ENCODE results near the gene ZNF100. TPM values are rescaled to one million over a fixed set of nuclear protein-coding genes. Genes with fewer than 3 reads are reported as not detected.
"Not testable (repeated sequence)": the region's sequence is repeated elsewhere in the genome, so short reads cannot be mapped to it uniquely, and the experiment has no call there.

ZNF100 gene
- total RNA-seq, 2 experiments from 2014 or later: 23.4 to 28.2 TPM

GRCh38 chr19:21740559-21740958, 26.8 kb downstream of the ZNF100 start:
- no peak overlapping the region for H3K27ac Mint-ChIP-seq
- peaks cover 80% of the 10 kb centered on the region for H3K36me3 Mint-ChIP-seq
- H3K4me3 Mint-ChIP-seq: no peak overlapping the region
- peaks cover 21% of the 10 kb centered on the region for H3K9me3 Mint-ChIP-seq
- H3K27me3 Mint-ChIP-seq: no peaks in the 10 kb centered on the region
- no peaks in the 10 kb centered on the region for H3K4me1 Mint-ChIP-seq
- no peak for DNase-seq

- not testable (repeated sequence) for H3K27ac Mint-ChIP-seq, H3K27me3 Mint-ChIP-seq, DNase-seq, H3K4me1 Mint-ChIP-seq, H3K4me3 Mint-ChIP-seq
- H3K36me3 Mint-ChIP-seq: peaks cover 66% of the 10 kb centered on the region
- H3K9me3 Mint-ChIP-seq: peaks cover 37% of the 10 kb centered on the region
These were observed 40.2 kb downstream of the ZNF100 start for GRCh38 chr19:21726942-21727747.

- Mint-ChIP-seq H3K27ac (no peak overlapping the region), H3K27me3 (no peaks in the 10 kb centered on the region), H3K4me1 (no peaks in the 10 kb centered on the region), H3K36me3 (no peaks in the 10 kb centered on the region), H3K9me3 (peaks cover 9% of the 10 kb centered on the region), H3K4me3 (no peak overlapping the region)
- DNase-seq: no peak
These were observed 53.6 kb downstream of the ZNF100 start for GRCh38 chr19:21713761-21714160.

GRCh38 chr19:21709464-21709863, 57.9 kb downstream of the ZNF100 start:
- Mint-ChIP-seq H3K27me3 (no peaks in the 10 kb centered on the region), H3K36me3 (no peaks in the 10 kb centered on the region), H3K4me1 (no peaks in the 10 kb centered on the region), H3K4me3 (no peak overlapping the region), H3K27ac (no peak overlapping the region), H3K9me3 (peaks cover 3% of the 10 kb centered on the region)
- no peak for DNase-seq

GRCh38 chr19:21707878-21708277, 59.5 kb downstream of the ZNF100 start:
- H3K27ac Mint-ChIP-seq, H3K4me1 Mint-ChIP-seq, DNase-seq, H3K36me3 Mint-ChIP-seq, H3K4me3 Mint-ChIP-seq, H3K9me3 Mint-ChIP-seq, H3K27me3 Mint-ChIP-seq: not testable (repeated sequence)

GRCh38 chr19:21707065-21707464, 60.3 kb downstream of the ZNF100 start:
- H3K4me3 Mint-ChIP-seq: no peak overlapping the region
- H3K9me3 Mint-ChIP-seq: no peaks in the 10 kb centered on the region
- H3K36me3 Mint-ChIP-seq: no peaks in the 10 kb centered on the region
- DNase-seq: no peak
- H3K4me1 Mint-ChIP-seq: no peaks in the 10 kb centered on the region
- no peaks in the 10 kb centered on the region for H3K27me3 Mint-ChIP-seq
- H3K27ac Mint-ChIP-seq: no peak overlapping the region

GRCh38 chr19:21705393-21705792, 62.0 kb downstream of the ZNF100 start:
- H3K4me1 Mint-ChIP-seq: no peaks in the 10 kb centered on the region
- no peaks in the 10 kb centered on the region for H3K27me3 Mint-ChIP-seq

GRCh38 chr19:21704320-21704719, 63.1 kb downstream of the ZNF100 start:
- Mint-ChIP-seq H3K27ac (no peak overlapping the region), H3K27me3 (no peaks in the 10 kb centered on the region), H3K9me3 (no peaks in the 10 kb centered on the region), H3K4me3 (no peak overlapping the region), H3K4me1 (no peaks in the 10 kb centered on the region), H3K36me3 (no peaks in the 10 kb centered on the region)
- no peak for DNase-seq

More at GRCh38 chr19:21705393-21705792, 62.0 kb downstream of the ZNF100 start:
- H3K9me3 Mint-ChIP-seq: no peaks in the 10 kb centered on the region
- DNase-seq: no peak
- H3K27ac Mint-ChIP-seq: no peak overlapping the region
- no peak overlapping the region for H3K4me3 Mint-ChIP-seq
- no peaks in the 10 kb centered on the region for H3K36me3 Mint-ChIP-seq

- no peaks in the 10 kb centered on the region for H3K9me3 Mint-ChIP-seq
- H3K27me3 Mint-ChIP-seq: no peaks in the 10 kb centered on the region
- H3K4me3 Mint-ChIP-seq: no peak overlapping the region
- H3K36me3 Mint-ChIP-seq: no peaks in the 10 kb centered on the region
- no peak for DNase-seq
- H3K27ac Mint-ChIP-seq: no peak overlapping the region
- H3K4me1 Mint-ChIP-seq: no peaks in the 10 kb centered on the region
These were observed 68.2 kb downstream of the ZNF100 start for GRCh38 chr19:21699197-21699596.

GRCh38 chr19:21698215-21698614, 69.2 kb downstream of the ZNF100 start:
- no peaks in the 10 kb centered on the region for H3K36me3 Mint-ChIP-seq
- H3K27me3 Mint-ChIP-seq: no peaks in the 10 kb centered on the region
- no peak for DNase-seq
- H3K9me3 Mint-ChIP-seq: no peaks in the 10 kb centered on the region
- no peak overlapping the region for H3K4me3 Mint-ChIP-seq
- H3K27ac Mint-ChIP-seq: no peak overlapping the region
- H3K4me1 Mint-ChIP-seq: no peaks in the 10 kb centered on the region

- no peaks in the 10 kb centered on the region for H3K9me3 Mint-ChIP-seq
- no peak overlapping the region for H3K27ac Mint-ChIP-seq
- H3K4me1 Mint-ChIP-seq: no peaks in the 10 kb centered on the region
- no peaks in the 10 kb centered on the region for H3K36me3 Mint-ChIP-seq
- no peaks in the 10 kb centered on the region for H3K27me3 Mint-ChIP-seq
- DNase-seq: no peak
- H3K4me3 Mint-ChIP-seq: no peak overlapping the region
These were observed 69.7 kb downstream of the ZNF100 start for GRCh38 chr19:21697698-21698097.

- H3K27me3 Mint-ChIP-seq: no peaks in the 10 kb centered on the region
These were observed 73.0 kb downstream of the ZNF100 start for GRCh38 chr19:21694171-21694906.

GRCh38 chr19:21693399-21693798, 74.0 kb downstream of the ZNF100 start:
- Mint-ChIP-seq H3K27me3 (no peaks in the 10 kb centered on the region), H3K9me3 (no peaks in the 10 kb centered on the region), H3K4me1 (no peaks in the 10 kb centered on the region), H3K27ac (no peak overlapping the region), H3K36me3 (no peaks in the 10 kb centered on the region), H3K4me3 (no peak overlapping the region)
- DNase-seq: no peak

More at GRCh38 chr19:21694171-21694906, 73.0 kb downstream of the ZNF100 start:
- H3K4me1 Mint-ChIP-seq: no peaks in the 10 kb centered on the region
- H3K9me3 Mint-ChIP-seq: no peaks in the 10 kb centered on the region
- H3K36me3 Mint-ChIP-seq: no peaks in the 10 kb centered on the region
- no peak overlapping the region for H3K4me3 Mint-ChIP-seq
- no peak for DNase-seq
- H3K27ac Mint-ChIP-seq: no peak overlapping the region

- DNase-seq: no peak
- H3K9me3 Mint-ChIP-seq: no peaks in the 10 kb centered on the region
- no peak overlapping the region for H3K27ac Mint-ChIP-seq
- H3K36me3 Mint-ChIP-seq: no peaks in the 10 kb centered on the region
- no peaks in the 10 kb centered on the region for H3K4me1 Mint-ChIP-seq
- H3K4me3 Mint-ChIP-seq: no peak overlapping the region
- H3K27me3 Mint-ChIP-seq: no peaks in the 10 kb centered on the region
These were observed 75.7 kb downstream of the ZNF100 start for GRCh38 chr19:21691661-21692060.

GRCh38 chr19:21688464-21688863, 78.9 kb downstream of the ZNF100 start:
- Mint-ChIP-seq H3K9me3 (no peaks in the 10 kb centered on the region), H3K4me1 (no peaks in the 10 kb centered on the region), H3K27me3 (no peaks in the 10 kb centered on the region), H3K4me3 (no peak overlapping the region), H3K36me3 (no peaks in the 10 kb centered on the region), H3K27ac (no peak overlapping the region)
- DNase-seq: no peak

- Mint-ChIP-seq H3K27me3 (no peaks in the 10 kb centered on the region), H3K4me1 (peaks cover 2% of the 10 kb centered on the region), H3K27ac (no peak overlapping the region), H3K4me3 (no peak overlapping the region), H3K36me3 (no peaks in the 10 kb centered on the region), H3K9me3 (peaks cover 5% of the 10 kb centered on the region)
- DNase-seq: no peak
These were observed 86.7 kb downstream of the ZNF100 start for GRCh38 chr19:21680671-21681070.

Data from activated naive CD8-positive, alpha-beta T cell treated with anti-CD3 and anti-CD28 coated beads for 36 hours (primary cell).